Activated CD8-positive, alpha-beta memory T cell treated with anti-CD3 and anti-CD28 coated beads, Interleukin-2, amount 50 U/mL, for 24 hours (primary cell): ENCODE measurements around the gene MTX1.

ENCODE experiments used
- DNase-seq: peaks from one replicate; pipeline ENCODE4 v3.0.0-alpha.2; 2020; ENCODE audit errors: extremely low read depth

MTX1 gene

DNA sequence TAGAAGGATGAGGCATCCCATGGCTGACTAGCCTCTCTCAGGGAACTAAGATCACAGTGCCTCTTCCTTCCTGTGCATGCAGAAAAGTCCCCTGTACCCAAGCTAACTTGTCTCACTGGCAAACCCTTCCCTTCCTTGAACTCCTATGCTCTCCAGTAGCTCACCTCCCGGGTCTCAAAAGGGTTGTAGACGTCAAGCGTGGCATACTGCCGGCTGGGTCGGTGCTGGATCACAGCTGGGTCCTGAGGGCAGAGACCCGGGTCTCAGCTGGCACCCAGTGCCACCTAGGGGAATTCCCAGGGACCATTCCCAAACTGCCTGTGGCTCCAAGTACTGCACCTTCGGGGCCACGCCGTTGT is 53.0 kb downstream of the MTX1 start:
- DNase-seq, result no peak

DNA sequence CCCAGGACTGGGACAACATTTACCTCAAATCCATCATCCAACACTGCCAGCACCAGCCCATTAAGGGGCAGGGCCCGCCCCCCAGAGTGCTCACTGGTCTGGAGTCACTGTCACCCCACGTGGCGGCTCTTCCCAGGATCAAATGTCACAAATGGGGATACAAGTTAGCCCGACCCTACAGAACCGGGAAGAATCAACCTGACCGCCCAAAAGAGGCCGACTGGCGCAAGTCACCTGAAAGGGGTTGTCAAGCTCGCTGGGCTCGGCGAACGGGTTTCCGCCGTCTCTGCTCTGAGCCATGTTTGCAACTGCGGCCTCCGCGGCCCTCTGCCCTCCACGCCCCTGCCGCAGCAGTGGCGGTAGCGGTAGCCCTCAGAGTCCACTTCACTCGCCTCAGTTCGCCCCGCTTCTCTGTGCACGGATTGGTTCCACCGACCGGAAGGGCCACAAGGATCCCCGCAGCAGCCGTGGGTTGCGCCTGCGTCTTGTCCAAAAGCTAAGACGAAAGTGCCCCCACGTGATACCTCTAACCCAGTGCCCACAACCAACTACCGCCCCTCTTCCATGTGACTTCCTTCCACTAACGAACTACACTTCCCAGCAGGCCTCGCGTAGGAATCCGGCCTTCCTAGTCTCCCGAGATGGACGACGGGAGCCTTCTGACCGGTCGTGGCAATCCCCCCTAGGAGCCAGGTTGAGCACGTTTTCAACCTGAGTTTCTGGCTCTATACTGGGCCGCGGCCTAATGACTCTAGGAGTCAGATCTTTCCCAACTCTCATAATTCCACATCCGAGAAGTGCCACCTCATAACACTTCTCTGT is 53.6 kb downstream of the MTX1 start, which contains the start of gene SCAMP3:
SCAMP3 (minus strand) TSS at position 509 of the 822 bp plus-strand sequence; CDS start at position 300, 209 bp downstream.
- peak; percentile 84 for DNase-seq

DNA sequence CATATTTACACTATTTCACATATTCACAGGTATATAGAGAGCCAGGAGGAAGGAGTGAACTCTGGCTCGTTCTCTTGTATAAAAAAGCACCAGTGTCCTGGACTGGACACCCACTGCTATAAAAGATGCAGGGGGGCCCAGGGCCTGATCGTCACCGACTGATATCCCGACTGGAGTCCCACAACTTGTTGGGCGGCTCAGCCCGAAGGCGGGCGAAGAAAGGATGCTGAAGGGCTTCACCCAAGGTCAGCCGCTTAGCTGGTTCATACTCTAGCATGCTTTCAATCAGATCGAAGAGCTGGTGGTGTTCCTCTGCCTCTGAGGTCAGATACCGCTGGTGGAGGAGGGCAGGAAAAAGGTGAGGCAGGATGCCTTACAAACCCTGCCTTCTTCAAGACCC is 54.6 kb downstream of the MTX1 start:
- no peak for DNase-seq
